ENCODE measurements around the gene GUCA2A. TPM values are rescaled to one million over a fixed set of nuclear protein-coding genes. Genes with fewer than 3 reads are reported as not detected.

The GUCA2A gene
- total RNA-seq, 2 experiments from 2014 or later: not detected

DNA sequence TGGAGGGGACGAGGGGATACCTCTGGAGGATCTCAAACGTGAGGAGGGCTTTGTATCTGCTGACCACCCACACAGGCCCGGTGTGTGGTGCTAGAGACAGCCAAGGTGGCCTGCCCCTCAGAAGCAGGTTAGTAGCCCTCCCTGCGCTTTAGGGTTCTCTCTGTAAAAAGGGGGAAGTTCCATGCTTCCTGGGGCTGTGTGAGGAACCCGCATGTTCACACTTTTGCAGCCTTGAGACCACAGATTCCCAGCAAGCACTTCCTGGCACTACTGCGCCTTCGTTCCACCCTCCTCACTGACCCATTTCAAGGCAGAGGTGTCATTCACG, 19.2 kb downstream of the GUCA2A start:
- CTCF ChIA-PET: interaction anchor here (5.1 kb wide), 1 partner anchor 28 kb away, joined by 36 read pairs; no protein-coding TSS in a partner anchor
- Mint-ChIP-seq H3K4me3 (no peak overlapping the region), H3K36me3 (ENCODE audit: low read depth) (no peaks in the 10 kb centered on the region), H3K9me3 (no peaks in the 10 kb centered on the region), H3K27me3 (peaks cover 21% of the 10 kb centered on the region), H3K4me1 (ENCODE audit: low read depth) (peaks cover 6% of the 10 kb centered on the region), H3K27ac (no peak overlapping the region)
- POLR2A ChIA-PET: no interaction called here
- DNase-seq (no peak), ATAC-seq (no peak)
- TF ChIP-seq, protein P1, sequence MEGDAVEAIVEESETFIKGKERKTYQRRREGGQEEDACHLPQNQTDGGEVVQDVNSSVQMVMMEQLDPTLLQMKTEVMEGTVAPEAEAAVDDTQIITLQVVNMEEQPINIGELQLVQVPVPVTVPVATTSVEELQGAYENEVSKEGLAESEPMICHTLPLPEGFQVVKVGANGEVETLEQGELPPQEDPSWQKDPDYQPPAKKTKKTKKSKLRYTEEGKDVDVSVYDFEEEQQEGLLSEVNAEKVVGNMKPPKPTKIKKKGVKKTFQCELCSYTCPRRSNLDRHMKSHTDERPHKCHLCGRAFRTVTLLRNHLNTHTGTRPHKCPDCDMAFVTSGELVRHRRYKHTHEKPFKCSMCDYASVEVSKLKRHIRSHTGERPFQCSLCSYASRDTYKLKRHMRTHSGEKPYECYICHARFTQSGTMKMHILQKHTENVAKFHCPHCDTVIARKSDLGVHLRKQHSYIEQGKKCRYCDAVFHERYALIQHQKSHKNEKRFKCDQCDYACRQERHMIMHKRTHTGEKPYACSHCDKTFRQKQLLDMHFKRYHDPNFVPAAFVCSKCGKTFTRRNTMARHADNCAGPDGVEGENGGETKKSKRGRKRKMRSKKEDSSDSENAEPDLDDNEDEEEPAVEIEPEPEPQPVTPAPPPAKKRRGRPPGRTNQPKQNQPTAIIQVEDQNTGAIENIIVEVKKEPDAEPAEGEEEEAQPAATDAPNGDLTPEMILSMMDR (IDR thresholded peaks at IDR 0.05): no peak
- intact Hi-C loops (cut with micrococcal nuclease): no loop called here

DNA sequence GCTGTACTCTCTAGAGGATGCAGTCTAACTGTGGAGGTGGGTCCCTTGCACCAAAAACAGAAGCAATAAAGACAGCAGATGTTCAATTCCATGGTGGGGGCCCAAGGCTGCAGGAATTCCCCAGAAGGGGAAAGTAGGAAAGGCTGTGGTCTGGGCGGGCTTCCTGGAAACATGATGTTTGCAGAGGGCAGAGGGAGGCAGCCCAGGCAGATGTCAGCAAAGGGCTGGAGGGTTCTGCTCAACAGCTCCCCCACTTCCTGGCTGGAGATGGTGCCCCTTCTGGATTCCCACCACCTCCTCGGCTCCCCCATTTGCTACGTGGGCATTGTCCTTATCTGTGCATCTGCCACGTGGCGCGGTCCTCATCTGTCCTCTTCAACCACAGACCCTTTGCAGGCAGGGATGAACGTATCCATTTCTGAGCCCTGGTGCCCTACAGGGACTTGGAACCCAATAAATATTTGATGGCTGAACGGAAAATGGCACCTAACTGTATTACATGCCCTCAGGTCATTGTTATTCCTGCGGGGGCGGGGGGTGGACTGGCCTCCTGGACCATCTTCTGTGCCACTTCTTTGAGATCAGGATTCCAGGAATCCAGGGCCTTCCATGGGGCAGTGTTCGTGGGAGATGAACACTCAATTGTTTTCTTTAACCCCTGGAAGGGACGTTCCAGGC, 19.7 kb downstream of the GUCA2A start:
- ATAC-seq (no peak), DNase-seq (no peak)
- intact Hi-C loops (cut with micrococcal nuclease): no loop called here
- peaks cover 6% of the 10 kb centered on the region for H3K4me1 Mint-ChIP-seq (ENCODE audit: low read depth)
- CTCF ChIA-PET: interaction anchor here (5.1 kb wide), 1 partner anchor 28 kb away, joined by 36 read pairs; no protein-coding TSS in a partner anchor
- no peaks in the 10 kb centered on the region for H3K36me3 Mint-ChIP-seq (ENCODE audit: low read depth)
- H3K27me3 Mint-ChIP-seq: peaks cover 23% of the 10 kb centered on the region
- H3K4me3 Mint-ChIP-seq: no peak overlapping the region
- H3K9me3 Mint-ChIP-seq: no peaks in the 10 kb centered on the region
- TF ChIP-seq, protein P1 (IDR thresholded peaks at IDR 0.05): no peak
- no peak overlapping the region for H3K27ac Mint-ChIP-seq
- POLR2A ChIA-PET: no interaction called here

- no peak overlapping the region for H3K4me3 Mint-ChIP-seq
- no peaks in the 10 kb centered on the region for H3K9me3 Mint-ChIP-seq
- H3K36me3 Mint-ChIP-seq (ENCODE audit: low read depth): no peaks in the 10 kb centered on the region
- DNase-seq (no peak), ATAC-seq (no peak)
- peaks cover 6% of the 10 kb centered on the region for H3K4me1 Mint-ChIP-seq (ENCODE audit: low read depth)
- H3K27ac Mint-ChIP-seq: no peak overlapping the region
- POLR2A ChIA-PET: no interaction called here
- CTCF ChIA-PET: interaction anchor here (0.8 to 5.1 kb wide), 3 partner anchors 11 to 29 kb away, joined by 4 to 36 read pairs (median 4); no protein-coding TSS in a partner anchor
- peaks cover 23% of the 10 kb centered on the region for H3K27me3 Mint-ChIP-seq
- intact Hi-C loops (cut with micrococcal nuclease): no loop called here
- TF ChIP-seq, protein P1 (IDR thresholded peaks at IDR 0.05): no peak
Observed at GRCh38 chr1:42143896-42144710, 20.4 kb downstream of the GUCA2A start.

DNA sequence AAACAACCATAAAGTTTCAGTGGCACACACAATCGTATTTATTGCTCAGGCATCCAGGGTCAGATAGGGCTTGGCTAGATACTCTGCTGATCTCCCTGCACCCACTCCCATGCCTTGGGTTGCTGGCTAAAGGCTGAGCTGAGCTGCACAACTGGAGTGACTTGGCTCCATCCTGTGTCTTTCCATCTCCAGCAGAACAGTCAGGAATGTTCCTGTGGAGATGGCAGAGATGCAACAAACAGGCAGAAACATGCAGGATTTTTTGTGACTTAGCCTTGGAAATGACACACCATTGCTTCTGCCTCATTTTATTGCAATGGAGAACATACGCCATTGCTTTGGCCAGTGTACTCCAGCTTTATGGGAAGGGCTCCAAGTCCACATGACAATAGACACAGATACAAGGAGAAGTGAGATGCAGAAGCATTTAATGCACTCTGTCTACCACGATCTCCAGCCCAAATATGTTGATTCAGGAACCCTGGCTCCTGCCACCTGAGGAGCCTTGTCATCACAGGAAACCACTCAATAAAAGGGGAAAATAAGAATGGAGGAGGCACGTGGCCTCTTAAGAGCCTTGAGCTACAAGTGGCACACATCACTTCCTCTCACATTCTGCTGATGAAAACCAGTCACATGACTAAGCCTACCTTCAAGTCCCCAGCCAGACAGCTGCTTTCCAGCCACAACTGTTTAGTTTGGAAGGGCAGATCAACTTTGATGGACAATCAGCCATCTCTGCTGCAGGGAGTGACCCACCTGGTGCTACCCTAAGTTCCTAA, 21.5 kb downstream of the GUCA2A start:
- H3K27ac Mint-ChIP-seq: no peak overlapping the region
- CTCF ChIA-PET: interaction anchor here (0.8 to 1.3 kb wide), 2 partner anchors 13 to 17 kb away, joined by 4 read pairs; no protein-coding TSS in a partner anchor
- H3K4me3 Mint-ChIP-seq: no peak overlapping the region
- H3K36me3 Mint-ChIP-seq (ENCODE audit: low read depth): no peaks in the 10 kb centered on the region
- H3K4me1 Mint-ChIP-seq (ENCODE audit: low read depth): peaks cover 6% of the 10 kb centered on the region
- DNase-seq: no peak
- ATAC-seq: peak; percentile 17
- TF ChIP-seq, protein P1 (IDR thresholded peaks at IDR 0.05): no peak
- H3K9me3 Mint-ChIP-seq: no peaks in the 10 kb centered on the region
- POLR2A ChIA-PET: no interaction called here
- intact Hi-C loops (cut with micrococcal nuclease): no loop called here
- H3K27me3 Mint-ChIP-seq: peaks cover 23% of the 10 kb centered on the region

Data from activated CD8-positive, alpha-beta T cell treated with anti-CD3 and anti-CD28 coated beads for 36 hours (primary cell).